HG03432 (cell line): ENCODE data around the gene TMC7.
"Not testable (repeated sequence)": the region's sequence is repeated elsewhere in the genome, so short reads cannot be mapped to it uniquely, and the experiment has no call there.

ENCODE experiments used
- ATAC-seq: cut with Tn5 transposase; IDR thresholded peaks from one replicate; pipeline ENCODE4 v1.9.1; 2021; ENCODE audit warnings: mild to moderate bottlenecking, moderate library complexity; ENCODE audit not compliant: unreplicated experiment

Gene TMC7

DNA sequence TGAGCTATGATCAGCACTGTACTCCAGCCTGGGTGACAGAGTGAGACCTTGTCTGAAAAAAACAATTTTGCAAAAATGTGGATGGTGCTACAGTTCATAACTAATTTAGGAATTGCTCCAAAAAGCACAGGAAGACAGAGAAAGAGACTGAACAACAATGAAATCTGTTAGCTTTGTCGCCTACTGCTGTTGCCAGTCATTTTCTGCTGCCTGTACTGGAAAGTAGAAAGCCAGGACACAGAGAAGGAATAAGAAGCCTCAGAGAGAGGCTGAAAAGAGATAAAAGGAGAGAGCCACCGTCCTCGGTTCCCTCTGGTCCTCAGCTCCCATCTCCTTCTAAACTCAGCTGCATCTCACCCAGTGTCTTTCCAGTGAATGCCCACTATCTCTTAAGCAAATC is 8.6 kb upstream of the TMC7 start:
- ATAC-seq: no peak

DNA sequence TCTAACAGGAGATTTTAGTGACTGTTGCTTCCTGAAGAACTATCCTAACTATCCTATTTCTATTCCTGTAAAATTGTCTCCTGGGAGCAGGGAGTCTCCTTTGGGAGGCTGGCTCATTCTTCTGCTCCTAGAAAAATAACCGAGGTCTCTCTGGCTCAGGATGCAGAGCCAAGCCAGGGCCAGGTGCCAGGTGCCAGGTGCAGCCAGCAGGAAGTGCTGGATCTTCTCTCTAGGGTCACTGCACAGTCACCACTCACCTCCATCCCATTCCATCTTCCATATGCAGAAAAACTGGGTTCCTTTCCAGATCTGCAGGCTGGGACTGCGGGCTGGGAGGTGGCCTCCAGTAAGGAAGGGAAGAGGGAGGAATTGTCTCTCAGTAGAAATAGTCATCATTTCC is 3.8 kb upstream of the TMC7 start:
- ATAC-seq: no peak

DNA sequence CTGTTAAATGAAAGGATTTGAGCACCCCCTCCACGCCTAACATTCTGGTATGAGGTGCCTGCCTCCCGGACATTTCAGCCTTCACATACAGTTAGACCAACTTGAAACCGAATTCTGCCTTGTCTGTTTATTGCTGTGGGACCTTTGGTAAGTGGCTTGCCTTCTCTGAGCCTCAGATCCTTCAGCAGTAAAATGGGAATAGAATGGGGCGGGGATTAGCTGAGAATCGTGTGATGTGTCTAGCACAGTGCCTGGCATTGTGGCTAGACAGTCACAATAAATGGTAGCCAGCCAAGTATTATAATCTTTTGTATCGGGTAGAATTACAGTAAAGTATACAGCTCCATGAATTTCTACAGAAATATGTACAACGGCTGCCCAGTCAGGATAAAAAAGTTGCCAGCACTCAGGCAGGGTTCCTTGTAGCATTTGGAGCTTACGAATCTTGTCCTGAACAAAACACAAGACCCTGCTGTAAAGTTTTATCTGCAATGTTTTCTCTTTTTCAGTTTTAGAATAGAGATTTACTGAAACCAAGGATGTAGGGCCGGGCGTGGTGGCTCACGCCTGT is 786 bp downstream of the TMC7 start:
- no peak for ATAC-seq

DNA sequence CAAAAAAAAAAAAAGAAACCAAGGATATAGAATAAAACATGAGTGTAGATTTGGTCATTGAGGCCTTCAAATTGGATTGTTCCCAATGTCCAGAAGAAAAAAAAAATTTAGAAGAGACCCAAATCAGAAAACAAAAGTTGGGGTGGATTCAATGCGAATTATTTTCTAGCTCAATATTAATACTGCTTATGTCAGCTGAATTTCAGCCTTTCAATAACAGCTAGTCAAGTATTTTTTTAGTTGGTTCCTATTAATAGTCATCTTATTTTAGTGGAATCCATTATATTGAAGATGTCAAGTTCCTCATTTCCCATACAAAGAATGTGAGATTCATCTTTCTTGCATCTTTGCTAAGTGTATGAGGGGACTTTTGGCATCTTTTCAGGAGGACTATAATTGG is 1.5 kb downstream of the TMC7 start:
- not testable (repeated sequence) for ATAC-seq

DNA sequence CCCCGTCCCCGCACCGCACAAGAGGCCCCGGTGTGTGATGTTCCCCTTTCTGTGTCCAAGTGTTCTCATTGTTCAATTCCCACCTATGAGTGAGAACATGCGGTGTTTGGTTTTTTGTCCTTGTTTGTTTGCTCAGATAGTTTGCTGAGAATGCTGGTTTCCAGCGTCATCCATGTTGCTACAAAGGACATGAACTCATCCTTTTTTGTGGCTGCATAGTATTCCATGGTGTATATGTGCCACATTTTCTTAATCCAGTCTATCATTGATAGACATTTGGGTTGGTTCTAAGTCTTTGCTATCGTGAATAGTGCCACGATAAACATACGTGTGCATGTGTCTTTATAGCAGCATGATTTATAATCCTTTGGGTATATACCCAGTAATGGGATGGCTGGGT is 8.0 kb downstream of the TMC7 start:
- ATAC-seq: not testable (repeated sequence)

DNA sequence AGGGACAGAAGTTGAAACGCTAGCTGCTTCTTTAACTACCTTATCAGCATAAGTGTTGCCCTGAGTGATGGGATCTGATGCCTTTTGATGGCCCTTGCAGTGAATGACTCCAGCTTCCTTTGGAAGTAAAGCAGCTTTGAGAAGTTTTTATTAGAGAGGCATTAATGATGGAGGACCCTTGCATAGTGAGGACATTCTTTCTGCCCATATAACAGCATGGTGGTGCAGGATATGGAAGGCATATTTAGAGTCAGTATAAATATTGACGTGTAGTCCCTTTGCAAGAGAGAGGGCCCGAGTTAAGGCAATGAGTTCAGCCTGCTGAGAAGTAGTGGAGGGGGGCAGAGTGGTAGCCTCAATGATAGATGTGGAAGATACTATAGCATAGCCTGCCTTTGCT is 9.8 kb downstream of the TMC7 start:
- ATAC-seq: not testable (repeated sequence)

DNA sequence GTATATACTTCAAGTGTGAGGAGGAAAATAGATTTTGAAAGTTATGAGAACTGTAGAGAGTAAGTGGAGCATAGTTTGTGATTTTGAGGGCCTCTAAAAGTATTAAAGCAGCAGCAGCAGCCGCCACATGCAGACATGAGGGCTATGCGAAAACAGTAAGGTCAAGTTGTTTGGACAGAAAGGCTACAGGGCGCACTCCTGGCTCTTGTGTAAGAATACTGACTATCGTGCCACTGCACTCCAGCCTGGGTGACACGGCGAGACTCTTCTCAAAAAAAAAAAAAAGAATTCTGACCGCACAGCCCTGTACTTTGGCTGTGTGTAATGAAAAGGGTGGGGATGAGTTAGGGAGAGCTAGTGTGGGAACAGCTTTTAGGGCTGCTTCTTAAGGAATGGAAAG is 10.4 kb downstream of the TMC7 start:
- ATAC-seq: not testable (repeated sequence)

DNA sequence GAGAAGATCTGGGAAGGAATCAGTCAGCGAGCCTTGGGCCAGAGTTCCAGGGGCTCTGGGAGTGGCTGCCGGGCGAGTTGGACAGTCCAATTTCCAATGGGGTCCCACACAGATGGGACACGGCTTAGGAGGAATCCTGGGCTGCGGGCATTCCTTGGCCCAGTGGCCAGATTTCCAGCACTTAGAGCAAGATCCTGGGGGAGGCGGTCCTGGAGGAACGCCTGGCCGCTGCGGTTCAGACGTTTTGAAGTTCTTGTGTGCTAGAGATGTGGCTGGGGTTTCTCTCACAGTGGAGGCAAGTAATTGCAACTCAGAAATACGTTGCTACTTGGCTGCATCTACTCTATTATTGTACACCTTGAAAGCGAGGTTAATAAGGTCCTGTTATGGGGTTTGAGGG is 11.7 kb downstream of the TMC7 start:
- not testable (repeated sequence) for ATAC-seq

DNA sequence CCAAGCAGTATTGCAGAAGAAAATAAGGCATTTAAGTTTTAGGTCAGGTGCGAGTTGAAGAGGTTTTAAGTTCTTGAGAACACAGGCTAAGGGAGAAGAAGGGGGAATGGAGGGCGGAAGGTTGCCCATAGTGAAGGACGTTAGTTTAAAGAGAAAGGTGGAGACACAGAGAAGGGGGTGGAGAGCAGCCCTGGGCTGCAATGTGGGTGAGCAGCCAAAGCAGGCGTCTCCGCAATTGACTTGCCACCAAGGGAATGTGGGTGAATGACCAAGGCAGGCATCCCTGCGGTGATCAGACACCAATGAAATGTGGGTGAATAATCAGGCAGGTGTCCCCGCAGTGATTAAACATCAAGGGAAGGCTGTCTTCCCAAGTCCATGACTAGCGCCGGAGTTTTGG is 12.8 kb downstream of the TMC7 start:
- ATAC-seq: not testable (repeated sequence)

DNA sequence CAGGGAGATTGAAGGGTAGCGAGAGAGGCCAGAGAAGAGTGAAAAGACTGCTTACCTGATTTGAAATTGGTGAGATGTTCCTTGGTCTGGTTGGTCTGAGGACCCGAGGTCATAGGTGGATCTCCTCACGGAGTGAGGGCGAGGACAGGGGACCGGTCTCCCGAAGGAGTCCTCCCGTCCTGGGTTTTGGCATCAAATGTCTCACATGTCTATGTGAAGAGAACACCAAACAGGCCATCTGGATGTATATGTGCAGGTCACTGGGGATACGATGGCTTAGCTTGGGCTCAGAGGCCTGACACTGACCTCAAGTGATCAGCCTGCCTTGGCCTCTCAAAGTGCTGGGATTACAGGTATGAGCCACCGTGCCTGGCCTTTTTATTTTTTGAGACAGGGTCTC is 13.3 kb downstream of the TMC7 start:
- not testable (repeated sequence) for ATAC-seq

DNA sequence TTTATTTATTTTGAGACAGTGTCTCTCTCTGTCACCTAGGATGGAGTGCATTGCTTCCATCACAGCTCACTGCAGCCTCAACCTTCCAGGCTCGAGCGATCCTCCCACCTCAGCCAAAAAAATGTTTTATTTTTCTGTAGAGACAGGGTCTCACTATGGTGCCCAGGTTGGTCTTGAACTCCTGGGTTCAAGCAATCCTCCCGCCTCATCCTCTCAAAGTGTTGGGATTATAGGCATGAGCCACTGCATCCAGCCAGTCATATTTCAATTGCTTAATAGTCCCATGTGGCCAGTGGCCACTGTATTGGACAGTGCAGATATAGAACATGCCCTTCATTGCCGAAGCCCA is 15.3 kb downstream of the TMC7 start:
- ATAC-seq: no peak

DNA sequence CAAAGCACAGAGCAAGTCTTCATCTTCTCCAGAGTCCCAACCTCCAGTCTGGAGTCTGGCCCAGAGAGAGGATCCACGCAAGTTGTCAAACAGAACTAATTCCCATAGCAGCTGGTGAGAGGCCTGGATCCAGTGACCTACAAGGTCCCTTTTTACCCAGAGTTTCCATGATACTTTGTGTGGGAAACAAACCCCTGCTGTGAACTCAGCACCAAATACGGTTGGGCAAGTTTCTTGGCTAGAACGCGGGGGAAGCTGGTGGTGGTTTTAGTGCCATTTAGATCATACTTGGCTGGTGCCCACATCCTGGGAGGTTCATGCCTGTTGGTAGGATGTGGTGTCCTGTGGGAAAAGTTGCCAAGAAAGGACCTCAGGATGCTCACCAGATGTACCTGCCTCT is 18.1 kb downstream of the TMC7 start:
- ATAC-seq: no peak

DNA sequence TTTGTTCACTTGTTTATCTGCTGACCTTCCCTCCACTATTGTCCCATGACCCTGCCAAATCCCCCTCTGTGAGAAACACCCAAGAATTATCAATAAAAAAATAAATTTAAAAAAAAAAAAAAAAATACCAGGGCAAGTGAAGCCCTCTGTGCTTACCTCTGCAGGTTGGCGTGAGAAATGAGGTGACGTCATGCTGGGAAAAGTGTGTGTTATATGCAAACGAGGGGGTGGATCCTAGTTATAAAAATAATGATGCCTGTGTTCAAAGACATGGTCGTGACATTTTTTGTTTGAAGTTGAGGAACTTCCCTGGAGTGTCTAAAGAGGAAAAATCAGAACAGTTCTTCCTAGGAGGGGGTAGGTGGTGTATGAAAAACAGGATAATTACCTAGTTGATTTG is 20.2 kb downstream of the TMC7 start:
- ATAC-seq: no peak

DNA sequence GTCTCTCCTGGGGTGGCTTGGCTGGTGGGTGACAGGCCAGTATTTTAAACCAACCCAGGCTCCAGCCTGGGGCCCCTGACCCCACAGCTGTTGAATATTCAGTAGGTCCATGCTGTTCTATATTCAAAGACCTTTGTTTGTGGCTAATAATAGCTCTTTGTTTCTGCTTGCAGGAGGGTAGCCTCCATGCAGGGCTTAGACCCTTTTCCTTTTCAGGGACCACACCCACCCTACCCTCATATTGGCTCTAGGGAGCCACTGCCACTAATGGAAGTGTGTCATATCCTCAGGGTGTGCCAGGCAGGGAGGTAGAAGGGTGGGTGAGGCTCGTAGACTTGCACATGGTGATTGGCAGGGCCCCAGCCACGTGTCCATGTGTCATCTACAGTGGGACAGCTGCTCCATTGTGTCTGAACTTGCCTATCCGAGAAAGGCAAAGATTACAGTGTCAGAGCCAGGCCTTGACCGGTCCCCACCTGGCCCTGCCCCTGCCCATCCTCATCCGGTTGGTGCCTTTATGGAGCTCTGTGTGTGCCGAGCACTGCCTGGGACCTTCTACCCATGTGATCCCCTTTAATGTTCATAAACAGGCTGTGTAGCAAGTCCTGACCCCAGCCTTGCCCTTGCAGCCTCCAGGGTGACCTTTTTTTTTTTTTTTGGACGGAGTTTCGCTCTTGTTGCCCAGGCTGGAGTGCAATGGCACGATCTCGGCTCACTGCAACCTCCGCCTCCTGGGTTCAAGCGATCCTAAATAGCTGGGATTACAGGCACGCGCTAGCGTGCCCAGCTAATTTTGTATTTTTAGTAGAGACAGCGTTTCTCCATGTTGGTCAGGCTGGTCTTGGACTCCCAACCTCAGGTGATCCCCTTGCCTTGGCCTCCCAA is 22.1 kb downstream of the TMC7 start:
- ATAC-seq: no peak

DNA sequence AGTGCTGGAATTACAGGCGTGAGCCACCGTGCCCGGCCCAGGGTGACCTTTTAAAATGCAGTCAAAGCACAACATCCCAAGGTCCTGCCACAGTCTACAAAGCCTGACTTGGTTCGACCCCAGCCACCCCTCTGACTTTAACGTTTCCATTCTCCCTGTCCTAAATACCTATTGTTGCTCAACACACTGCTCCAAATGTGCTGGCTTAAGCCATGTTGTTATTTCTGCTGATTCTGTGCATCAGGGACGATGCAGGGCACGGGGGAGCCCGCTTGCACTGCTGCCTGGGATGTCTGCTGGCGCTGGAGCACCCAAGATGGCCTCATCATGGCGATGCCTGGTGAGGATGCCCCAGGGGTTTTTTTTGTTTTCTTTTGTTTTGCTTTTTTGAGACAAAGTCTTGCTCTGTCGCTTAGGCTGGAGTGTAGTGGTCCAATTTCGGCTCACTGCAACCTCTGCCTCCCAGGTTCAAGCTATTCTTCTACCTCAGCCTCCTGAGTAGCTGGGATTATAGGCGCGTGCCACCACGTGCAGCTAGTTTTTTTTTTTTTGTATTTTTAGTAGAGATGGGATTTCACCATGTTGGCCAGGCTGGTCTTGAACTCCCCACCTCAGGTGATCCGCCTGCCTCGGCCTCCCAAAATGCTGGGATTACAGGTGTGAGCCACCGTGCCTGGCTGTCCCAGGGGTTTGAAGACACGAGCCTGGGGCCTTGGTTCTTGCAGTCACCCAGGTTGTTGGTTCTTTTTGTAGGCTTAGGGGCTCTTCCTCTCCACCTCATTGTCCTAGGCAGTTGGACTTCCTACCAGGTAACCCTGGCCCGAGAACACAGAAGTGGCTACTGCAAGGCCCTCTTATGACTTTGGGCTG is 22.9 kb downstream of the TMC7 start:
- ATAC-seq: no peak

DNA sequence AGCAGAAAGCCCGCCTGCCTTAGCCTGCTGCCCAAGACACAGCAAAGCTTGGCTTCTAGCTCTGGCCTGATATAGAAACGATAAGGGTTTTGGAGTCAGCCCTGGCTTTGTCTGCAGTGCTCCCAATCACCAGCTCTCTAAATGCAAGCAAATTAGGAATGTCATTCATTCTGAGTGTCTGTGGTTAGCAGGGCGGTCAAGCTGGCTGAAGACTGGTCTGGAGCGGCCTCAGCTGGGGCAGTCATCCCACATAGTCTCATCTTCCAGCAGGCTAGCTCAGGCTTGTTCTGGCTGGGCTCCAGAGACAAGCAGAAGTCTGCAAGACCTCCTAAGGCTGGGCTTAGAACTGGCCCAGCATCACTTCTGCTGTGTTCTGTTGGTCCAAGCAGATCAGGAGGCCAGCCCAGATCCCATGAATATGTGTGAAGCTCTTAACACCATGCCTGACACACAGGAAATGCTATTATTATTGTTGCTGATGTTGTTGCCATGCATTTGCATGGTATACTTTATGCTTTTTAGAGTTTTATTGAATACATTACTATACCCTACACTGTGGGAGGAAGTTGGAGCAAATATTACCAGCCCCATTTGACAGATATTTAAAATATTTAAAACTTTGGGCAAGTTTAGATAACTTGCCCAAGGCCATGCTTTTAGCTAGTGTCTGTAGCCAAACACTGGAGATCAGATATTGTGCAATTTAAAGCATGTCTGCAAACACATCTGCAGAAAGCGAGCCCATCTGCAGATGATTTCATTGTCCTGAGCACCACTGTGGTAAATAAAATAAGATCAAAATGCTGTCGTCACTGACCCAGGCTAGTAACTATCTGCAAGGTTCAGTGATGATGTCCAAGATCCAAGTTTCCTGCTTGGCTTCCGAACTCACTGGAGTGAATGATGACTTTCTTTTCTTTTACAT is 24.8 kb downstream of the TMC7 start:
- no peak for ATAC-seq

DNA sequence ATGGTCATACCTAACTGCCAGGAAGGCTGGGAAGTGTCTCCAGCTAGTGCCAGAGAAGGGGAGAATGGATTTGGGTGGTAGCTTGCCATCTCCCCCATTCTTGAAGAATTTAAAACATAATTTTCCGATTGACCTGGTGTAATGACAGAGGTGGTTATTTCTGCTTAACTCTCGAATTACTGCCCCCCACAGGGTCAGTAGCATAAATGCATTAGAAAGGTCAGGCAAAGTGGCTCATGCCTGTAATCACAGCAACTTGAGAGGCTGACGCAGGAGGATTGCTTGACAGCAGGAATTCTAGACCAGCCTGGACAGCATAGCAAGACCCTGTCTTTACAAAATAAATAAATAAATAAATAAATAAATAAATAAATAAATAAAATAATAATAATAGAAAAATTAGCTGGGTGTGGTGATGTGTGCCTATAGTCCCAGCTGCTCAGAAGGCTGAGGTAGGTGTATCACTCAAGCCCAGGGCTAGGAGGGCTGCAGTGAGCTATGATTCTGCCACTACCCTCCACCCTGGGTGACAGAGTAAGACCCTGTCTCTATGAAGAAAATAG is 27.5 kb downstream of the TMC7 start:
- ATAC-seq: no peak

DNA sequence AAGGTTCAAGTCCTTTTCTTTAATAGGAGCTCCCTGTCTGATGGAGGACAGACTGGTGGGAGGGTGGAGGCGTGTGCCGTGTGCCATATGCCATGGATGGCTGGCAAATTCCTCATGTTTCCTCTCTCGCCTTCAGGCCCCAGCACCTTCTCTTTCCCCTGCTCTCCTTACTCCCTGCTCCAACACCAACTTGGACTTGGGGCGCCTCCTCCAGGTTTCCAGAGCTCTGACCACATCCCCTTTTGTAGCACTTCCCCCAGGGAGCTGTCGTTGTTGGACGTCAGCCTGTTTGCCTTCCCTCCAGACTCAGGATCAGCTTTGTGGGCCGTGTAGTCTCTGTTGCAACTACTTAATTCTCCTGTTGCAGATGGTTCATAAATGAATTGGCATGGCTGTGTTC is 30.7 kb downstream of the TMC7 start:
- no peak for ATAC-seq

DNA sequence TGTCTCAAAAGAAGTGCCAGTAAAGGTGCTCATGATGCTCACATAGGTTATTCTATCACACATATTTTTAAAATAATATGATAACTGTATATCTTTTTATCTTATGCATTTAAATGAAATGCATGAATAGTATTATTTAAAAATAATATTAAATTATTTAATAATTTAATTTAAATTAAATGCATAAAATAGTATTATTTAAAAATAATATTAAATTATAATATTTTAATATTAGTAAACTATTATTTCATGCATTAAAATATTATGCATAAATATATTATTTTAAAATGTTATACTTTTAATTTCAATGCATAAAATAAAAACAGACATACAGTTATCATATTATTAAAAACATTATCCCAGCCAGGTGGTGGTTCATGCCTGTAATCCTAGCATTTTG is 33.4 kb downstream of the TMC7 start:
- ATAC-seq: no peak

DNA sequence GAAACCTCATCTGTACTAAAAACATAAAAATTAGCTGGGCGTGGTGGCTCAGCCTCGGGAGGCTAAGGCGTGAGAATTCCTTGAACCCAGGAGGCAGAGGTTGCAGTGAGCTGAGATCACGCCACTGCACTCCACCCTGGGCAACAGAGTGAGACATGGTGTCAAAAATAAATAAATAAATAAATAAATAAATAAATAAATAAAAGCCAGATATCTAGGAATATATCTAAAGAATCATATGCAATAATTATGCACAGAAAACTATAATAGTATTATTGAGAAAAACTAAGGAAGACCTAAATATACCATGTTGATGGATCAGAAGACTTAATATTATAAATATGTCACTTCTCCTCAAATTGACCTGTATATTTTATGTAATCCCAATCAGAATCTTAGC is 37.0 kb downstream of the TMC7 start:
- no peak for ATAC-seq
